H1 (cell line): ENCODE data around the gene ONECUT2. TPM values are rescaled to one million over a fixed set of nuclear protein-coding genes. Genes with fewer than 3 reads are reported as not detected.

Experiments used
- CTCF ChIA-PET: fragments of 300-600 bp; sonication (Branson Sonifier 250); formaldehyde crosslinking; loops from one replicate; lab custom pipeline; 2021; ENCODE audit not compliant: partially characterized antibody; lab: Charles Lee
- POLR2A ChIA-PET: fragments of 300-600 bp; sonication (Branson Sonifier 250); formaldehyde crosslinking; loops from one replicate; lab custom pipeline; 2021; ENCODE audit warnings: inconsistent platforms; ENCODE audit not compliant: partially characterized antibody; lab: Charles Lee
- DNase-seq, 2 experiments: peaks; one replicate each; pipeline versions ENCODE4 v3.0.0 to v3.0.0-alpha.2; 2010 to 2022; ENCODE audit warnings: low spot score in 2 of 2, low read depth in 1 of 2, mixed read lengths in 1 of 2
- FAIRE-seq: peaks from 2 replicates; lab custom pipeline; 2011; peaks lifted over from hg19 to GRCh38; lab: Jason Lieb, UNC
- H2AFZ ChIP-seq: 2 replicates; pipeline ENCODE4 v1.8.1; 2012; ENCODE audit warnings: low read length, inconsistent platforms
- H2AK5ac ChIP-seq: 2 replicates; pipeline ENCODE4 v1.6.1; 2013; ENCODE audit warnings: low read depth, low read length
- H2BK120ac ChIP-seq: replicated peaks from 2 replicates; pipeline ENCODE3; 2013; ENCODE audit warnings: low read depth, low read length, inconsistent platforms
- H2BK12ac ChIP-seq: 2 replicates; pipeline ENCODE4 v1.6.1; 2013; ENCODE audit warnings: low read depth, low read length
- H2BK15ac ChIP-seq: 2 replicates; pipeline ENCODE4 v1.6.1; 2013; ENCODE audit warnings: low read length
- H2BK20ac ChIP-seq: 2 replicates; pipeline ENCODE4 v1.6.1; 2013; ENCODE audit warnings: low read length
- H2BK5ac ChIP-seq: 2 replicates; pipeline ENCODE4 v1.6.1; 2013; ENCODE audit warnings: low read depth, low read length
- H3K14ac ChIP-seq: 2 replicates; pipeline ENCODE4 v1.6.1; 2013; ENCODE audit warnings: inconsistent platforms; ENCODE audit not compliant: insufficient read length
- H3K18ac ChIP-seq: 2 replicates; pipeline ENCODE4 v1.6.1; 2013; ENCODE audit warnings: low read length; ENCODE audit errors: extremely low read depth
- H3K23ac ChIP-seq: 2 replicates; pipeline ENCODE4 v1.6.1; 2013; ENCODE audit warnings: inconsistent platforms; ENCODE audit not compliant: insufficient read length
- H3K23me2 ChIP-seq: 2 replicates; pipeline ENCODE4 v1.6.1; 2013; ENCODE audit warnings: low read depth, low read length
- H3K27ac ChIP-seq: 2 replicates; pipeline ENCODE4 v1.6.1; 2011; ENCODE audit warnings: low read depth, low read length, inconsistent platforms
- H3K27me3 ChIP-seq, 4 experiments: replicated peaks in 1 of 4; 1 replicate in 1 of 4; 2 replicates in 3 of 4; pipeline versions ENCODE4 v1.6.1 to v1.8.1; 2011 to 2013; ENCODE audit warnings: low read length in 3 of 4, mild to moderate bottlenecking in 3 of 4, inconsistent platforms in 2 of 4, mixed read lengths in 2 of 4, moderate library complexity in 1 of 4; ENCODE audit not compliant: control insufficient read depth in 3 of 4, insufficient read depth in 3 of 4; ENCODE audit errors: extremely low read depth in 1 of 4
- H3K36me3 ChIP-seq, 4 experiments: 2 replicates each; pipeline versions ENCODE4 v1.6.1 to v1.8.1; 2011 to 2013; ENCODE audit warnings: mild to moderate bottlenecking in 4 of 4, low read length in 3 of 4, moderate library complexity in 2 of 4, control low read depth in 1 of 4, inconsistent platforms in 1 of 4; ENCODE audit not compliant: insufficient read depth in 4 of 4, control insufficient read depth in 2 of 4
- H3K4ac ChIP-seq: replicated peaks from 2 replicates; pipeline ENCODE3; 2013; ENCODE audit warnings: low read length, low read depth, mixed read lengths, inconsistent platforms; ENCODE audit not compliant: insufficient read length
- H3K4me1 ChIP-seq, 4 experiments: replicated peaks in 1 of 4; 1 replicate in 1 of 4; 2 replicates in 3 of 4; pipeline versions ENCODE4 v1.6.1 to v1.8.1; 2011 to 2013; ENCODE audit warnings: low read length in 3 of 4, inconsistent platforms in 2 of 4, mixed read lengths in 1 of 4; ENCODE audit not compliant: insufficient read depth in 4 of 4, control insufficient read depth in 3 of 4
- H3K4me2 ChIP-seq, 2 experiments: 2 replicates each; pipeline versions ENCODE4 v1.6.1 to v1.8.1; 2011 to 2013; ENCODE audit warnings: low read depth in 2 of 2, low read length in 2 of 2, control low read depth in 1 of 2, inconsistent platforms in 1 of 2, mild to moderate bottlenecking in 1 of 2; ENCODE audit not compliant: insufficient read depth in 1 of 2
- H3K4me3 ChIP-seq, 4 experiments: fragments of 200-600, 300-600 bp in 1 of 4; sonication (generic), shearing (Covaris generic), sonication (Bioruptor Twin) in 1 of 4; 2 replicates each; pipeline versions ENCODE4 v1.5.1 to v1.8.1; 2011 to 2016; ENCODE audit warnings: low read length in 4 of 4, low read depth in 3 of 4, control low read depth in 2 of 4, inconsistent platforms in 2 of 4, mild to moderate bottlenecking in 2 of 4, mixed read lengths in 1 of 4, moderate library complexity in 1 of 4; ENCODE audit not compliant: insufficient read depth in 2 of 4; ENCODE audit errors: extremely low read depth in 1 of 4
- H3K56ac ChIP-seq: replicated peaks from 2 replicates; pipeline ENCODE3; 2013; ENCODE audit warnings: low read depth, mild to moderate bottlenecking, mixed read lengths, low read length, inconsistent platforms; ENCODE audit not compliant: insufficient read length
- H3K79me1 ChIP-seq: 2 replicates; pipeline ENCODE4 v1.6.1; 2013; ENCODE audit warnings: low read depth, low read length, control low read depth
- H3K79me2 ChIP-seq, 2 experiments: 2 replicates each; pipeline versions ENCODE4 v1.6.1 to v1.8.1; 2012 to 2013; ENCODE audit warnings: low read length in 2 of 2, mild to moderate bottlenecking in 2 of 2, inconsistent platforms in 1 of 2; ENCODE audit not compliant: insufficient read depth in 2 of 2, control insufficient read depth in 1 of 2
- H3K9ac ChIP-seq, 4 experiments: replicated peaks in 1 of 4; 1 replicate in 1 of 4; 2 replicates in 3 of 4; pipeline versions ENCODE4 v1.6.1 to v1.8.1; 2011 to 2013; ENCODE audit warnings: low read depth in 3 of 4, low read length in 3 of 4, control low read depth in 2 of 4, mild to moderate bottlenecking in 2 of 4, moderate library complexity in 2 of 4, inconsistent platforms in 1 of 4; ENCODE audit errors: extremely low read depth in 1 of 4
- H3K9me3 ChIP-seq, 2 experiments: 2 replicates each; pipeline versions ENCODE4 v1.6.1 to v1.8.1; 2012 to 2013; ENCODE audit warnings: mild to moderate bottlenecking in 2 of 2, moderate library complexity in 2 of 2, control low read depth in 1 of 2, inconsistent platforms in 1 of 2, low read depth in 1 of 2, low read length in 1 of 2, mixed read lengths in 1 of 2; ENCODE audit not compliant: insufficient read depth in 2 of 2
- H4K20me1 ChIP-seq, 2 experiments: replicated peaks in 1 of 2; 2 replicates each; pipeline versions ENCODE3 to v1.8.1; 2011 to 2013; ENCODE audit warnings: inconsistent platforms in 2 of 2, low read length in 2 of 2, mild to moderate bottlenecking in 1 of 2; ENCODE audit not compliant: insufficient read depth in 2 of 2, control insufficient read depth in 1 of 2
- H4K5ac ChIP-seq: 2 replicates; pipeline ENCODE4 v1.6.1; 2013; ENCODE audit warnings: low read length, low read depth, mixed read lengths, inconsistent platforms; ENCODE audit not compliant: insufficient read length
- H4K8ac ChIP-seq: 2 replicates; pipeline ENCODE4 v1.8.0; 2013; ENCODE audit warnings: mild to moderate bottlenecking, moderate library complexity, low read length, inconsistent platforms; ENCODE audit not compliant: insufficient read depth; ENCODE audit errors: extremely low read depth
- H4K91ac ChIP-seq: replicated peaks from 2 replicates; pipeline ENCODE3; 2013; ENCODE audit warnings: low read length, mixed read lengths, inconsistent platforms; ENCODE audit not compliant: insufficient read length
- KDM4A ChIP-seq: IDR thresholded peaks from one replicate; pipeline ENCODE4 v1.7.1; 2012; ENCODE audit warnings: low read depth, mild to moderate bottlenecking, moderate library complexity, low read length, inconsistent platforms; ENCODE audit not compliant: severe bottlenecking
- KDM5A ChIP-seq: fragments of 200-600 bp; IDR thresholded peaks from 2 replicates; pipeline ENCODE4 v1.7.1; 2012; ENCODE audit warnings: mild to moderate bottlenecking, low read length, inconsistent platforms, mixed read lengths
- SIN3A ChIP-seq, 2 experiments: IDR thresholded peaks in 1 of 2; conservative IDR thresholded peaks in 1 of 2; 2 replicates each; pipeline ENCODE4 v1.6.1; 2011 to 2012; ENCODE audit warnings: low read length in 2 of 2, improper control_type of control experiment in 1 of 2, low read depth in 1 of 2, mild to moderate bottlenecking in 1 of 2
- WGBS, 2 experiments: shearing (Covaris generic) in 1 of 2; methylation state at CpG; one replicate each; pipeline versions ENCODE4 v1.1.6 to v1.1.7; 2013 to 2015; ENCODE audit warnings: low lambda C conversion rate in 2 of 2, mixed read lengths in 2 of 2, inconsistent platforms in 1 of 2, low coverage in 1 of 2, missing lambda C conversion rate in 1 of 2; ENCODE audit not compliant: insufficient replicate concordance in 2 of 2, insufficient coverage in 1 of 2, insufficient read length in 1 of 2; ENCODE audit errors: extremely low coverage in 1 of 2, missing lambda C conversion rate in 1 of 2; 5-methylcytosine and 5-hydroxymethylcytosine counted together
- polyA plus RNA-seq, 7 experiments: library from polyadenylated mRNA; depleted of rRNA in 3 of 7; stranded (reverse) in 5 of 7; unstranded in 2 of 7; fragments of >200 nt in 5 of 7; fragments of 200-250 nt in 2 of 7; gene quantifications; 1 replicate in 5 of 7; 2 replicates in 1 of 7; 4 replicates in 1 of 7; pipeline versions ENCODE4 v1.2.1 to v1.2.3, GENCODE V29; 2011 to 2013; ENCODE audit warnings: missing spikeins in 2 of 7, mixed read lengths in 2 of 7
- total RNA-seq: library from RNA; stranded (reverse); fragmentation: NEBNext Ultra II Directional; extraction: Animal tissue kit (Norgen Biotek cat#: 25700); gene quantifications from 2 replicates; pipeline ENCODE4 v1.2.1, GENCODE V29; 2021

The ONECUT2 gene
- total and polyA plus RNA-seq, 2 of the 8 experiments (the other 6 are each of a cell fraction or from before 2014, with no cell fraction given) = 0.38 to 1.9 TPM

DNA sequence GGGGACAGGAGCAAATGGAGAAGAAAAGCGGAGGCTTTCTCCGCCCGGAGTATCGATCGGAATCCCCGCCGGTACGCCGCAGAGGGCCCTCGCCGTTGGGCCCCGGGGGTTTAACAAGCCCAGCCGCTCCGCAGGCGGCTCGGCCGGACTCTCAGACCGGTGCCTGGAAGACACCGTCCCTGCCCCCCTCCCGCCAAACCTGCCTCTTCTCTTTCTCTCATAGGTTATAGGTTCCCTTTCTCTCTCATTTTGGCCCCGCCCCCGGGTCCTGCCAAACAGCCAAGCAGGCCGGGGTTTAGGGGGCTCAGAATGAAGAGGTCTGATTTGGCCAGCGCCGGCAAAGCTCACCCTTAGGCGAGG lies 4.4 kb downstream of the ONECUT2 start:
- H3K4ac ChIP-seq = no peak overlapping the region
- H3K27me3 ChIP-seq = peaks cover 74 to 93% (median 89%) of the 10 kb centered on the region in 4 experiments
- peaks cover 3 to 54% (median 35%) of the 10 kb centered on the region in 4 experiments for H3K4me1 ChIP-seq
- peaks cover 20% of the 10 kb centered on the region for H3K23me2 ChIP-seq
- no peak overlapping the region for H2BK15ac ChIP-seq
- H3K18ac ChIP-seq = no peak overlapping the region
- no peak overlapping the region for H2BK5ac ChIP-seq
- H4K20me1 ChIP-seq = peaks cover 12 to 40% of the 10 kb centered on the region in 2 experiments
- no peak overlapping the region for H4K8ac ChIP-seq
- 2% methylated on average over 26 of the region's 26 CpGs; no CpG with 5 or more reads in 1 of the 2 experiments for WGBS, 2 experiments
- no peaks in the 10 kb centered on the region for H3K9me3 ChIP-seq
- no peak overlapping the region for H2BK12ac ChIP-seq
- no peak overlapping the region for H3K56ac ChIP-seq
- H2BK20ac ChIP-seq = no peak overlapping the region
- no peaks in the 10 kb centered on the region; the same call in 1 of the 2 replicates for H3K79me1 ChIP-seq
- no peaks in the 10 kb centered on the region for H3K79me2 ChIP-seq
- H2AFZ ChIP-seq = no peak overlapping the region
- no peak overlapping the region for H3K14ac ChIP-seq
- H3K9ac ChIP-seq = no peak overlapping the region
- DNase-seq (peak in 1 of 2 experiments; percentile 87), FAIRE-seq (no peak)
- no peak overlapping the region for H3K27ac ChIP-seq
- H3K23ac ChIP-seq = no peak overlapping the region
- CTCF ChIA-PET = interaction anchor here (1.1 to 2.1 kb wide), 7 partner anchors 7 to 692 kb away, joined by 3 to 11 read pairs (median 4); no protein-coding TSS in a partner anchor
- peaks cover 0 to 12% (median 0%) of the 10 kb centered on the region in 4 experiments; a peak in 1 of 8 replicates for H3K36me3 ChIP-seq
- POLR2A ChIA-PET = interaction anchor here (0.5 to 3.6 kb wide), 2 partner anchors 10 to 329 kb away, joined by 3 to 18 read pairs; no protein-coding TSS in a partner anchor
- no peak overlapping the region for H2BK120ac ChIP-seq
- H3K4me2 ChIP-seq = peak overlapping the region; percentile 79 to 93
- no peak overlapping the region for H4K91ac ChIP-seq
- TF ChIP-seq SIN3A (conservative IDR thresholded peaks at IDR 0.05 in 1 of 2, IDR thresholded peaks at IDR 0.05 in 1 of 2; ENCODE audit: low read depth in 1 of 2, low read length in 2 of 2) (0 out of 4 replicates have a peak, but pooled peaks of 1 of the 2 experiments have one; percentile 22), KDM5A (no peak), KDM4A (peak; percentile 18)
- H4K5ac ChIP-seq = no peak overlapping the region
- H2AK5ac ChIP-seq = no peak overlapping the region
- H3K4me3 ChIP-seq = peak overlapping the region; percentile 1 to 62 (median 16); a peak in 5 of 8 replicates
